T1000 (cell line): Measurements from ENCODE around the gene CD300A.

Source experiments
- DNase-seq: peaks from one replicate; lab custom pipeline; 2025; ENCODE audit warnings: mixed read lengths; lab: John Stamatoyannopoulos, UW

The CD300A gene

GRCh38 chr17:74454197-74455024 lies 12.0 kb upstream of the CD300A start:
- DNase-seq = no peak

GRCh38 chr17:74455025-74455545 lies 11.3 kb upstream of the CD300A start:
- no peak for DNase-seq

- DNase-seq = no peak
These were observed 10.6 kb upstream of the CD300A start for GRCh38 chr17:74455821-74456220.

DNA sequence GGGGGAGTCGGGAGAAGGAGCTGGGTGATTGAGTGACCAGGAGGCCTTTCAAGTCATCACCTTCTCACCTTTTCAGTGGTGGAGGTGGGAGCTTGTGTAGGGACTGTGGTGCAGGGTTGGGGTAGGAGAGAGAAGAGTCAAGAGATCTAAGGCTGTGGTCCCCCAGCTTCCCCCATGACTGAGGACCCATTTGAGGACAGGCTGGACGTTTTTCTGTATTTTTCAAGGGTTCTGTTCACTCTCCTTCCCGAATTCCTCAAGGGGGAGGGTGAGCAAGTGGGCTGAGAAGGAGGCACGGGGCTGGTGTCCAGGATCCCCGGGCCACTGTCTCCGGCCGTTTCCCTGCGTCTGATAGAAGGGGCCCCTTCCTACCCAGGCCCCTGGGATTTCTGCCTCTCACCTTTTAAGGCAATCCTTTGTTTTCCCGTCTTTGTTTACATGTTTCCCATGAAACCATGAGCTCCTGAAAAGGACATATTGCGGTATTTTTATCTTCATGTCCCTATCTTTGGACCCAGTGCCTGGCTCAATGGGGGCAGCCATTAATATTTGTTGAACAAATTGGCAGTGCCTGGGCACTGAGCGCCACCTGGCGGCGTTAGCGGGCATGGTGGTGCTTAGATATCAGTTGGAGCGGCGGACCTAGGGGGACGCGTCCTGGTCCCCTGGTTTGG lies 9.2 kb upstream of the CD300A start:
- no peak for DNase-seq

- no peak for DNase-seq
These were observed 8.6 kb upstream of the CD300A start for GRCh38 chr17:74457820-74458166.

DNA sequence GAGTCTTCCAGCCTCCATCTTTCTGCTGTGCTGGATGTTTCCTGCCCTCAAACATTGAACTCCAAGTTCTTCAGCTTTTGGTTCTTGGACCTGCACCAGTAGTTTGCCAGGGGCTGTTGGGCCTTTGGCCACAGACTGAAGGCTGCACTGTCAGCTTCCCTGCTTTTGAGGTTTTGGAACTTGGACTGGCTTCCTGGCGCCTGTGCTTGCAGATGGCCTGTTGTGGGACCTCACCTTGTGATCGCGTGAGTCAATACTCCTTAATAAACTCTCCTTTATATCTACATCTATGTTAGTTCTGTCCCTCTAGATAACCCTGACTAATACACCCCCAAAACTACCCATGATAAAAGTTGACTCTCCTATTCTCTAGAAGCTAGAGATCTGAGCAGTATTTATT lies 7.6 kb upstream of the CD300A start:
- no peak for DNase-seq

DNA sequence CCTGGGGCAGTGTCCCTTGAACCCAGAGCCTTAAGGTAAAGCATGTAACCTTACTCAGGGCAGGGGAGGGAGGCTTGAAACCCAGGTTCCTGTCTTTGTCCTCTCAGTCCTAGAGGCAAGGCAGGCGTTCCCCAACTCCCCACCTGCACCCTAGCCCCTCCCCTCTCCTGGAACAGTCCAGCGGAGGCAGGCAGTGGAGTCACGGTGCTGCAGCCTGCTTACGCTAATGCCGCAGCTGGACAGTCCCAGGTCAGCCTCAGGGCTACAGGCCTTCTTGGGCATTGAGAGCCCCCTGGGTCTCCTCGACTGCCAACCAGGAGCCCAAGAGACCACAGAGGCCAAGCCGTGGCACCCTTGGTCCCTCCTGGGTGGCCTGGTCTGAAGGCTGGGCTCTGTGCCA lies 6.8 kb upstream of the CD300A start:
- DNase-seq = no peak

DNA sequence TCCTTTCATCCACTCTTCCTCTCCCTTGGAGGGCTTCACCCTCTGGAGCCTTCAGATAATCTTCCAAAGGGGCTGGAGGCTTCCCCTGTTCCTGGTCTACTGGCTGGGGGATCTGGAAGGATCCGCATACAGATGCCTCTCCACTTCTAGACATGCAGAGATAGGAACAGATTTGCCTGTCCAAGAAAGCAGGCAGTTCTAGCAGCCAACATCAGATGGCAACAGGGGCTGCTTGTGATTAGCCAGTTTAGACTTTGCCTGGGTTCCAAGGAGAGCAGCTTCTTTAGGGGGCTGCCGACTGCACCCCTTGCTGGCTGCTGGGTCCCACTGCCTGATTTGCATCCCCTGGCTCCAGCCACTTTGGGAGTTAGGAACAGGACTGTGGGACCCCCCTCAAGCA lies 6.2 kb upstream of the CD300A start:
- no peak for DNase-seq

GRCh38 chr17:74460996-74461395 lies 5.4 kb upstream of the CD300A start:
- no peak for DNase-seq

GRCh38 chr17:74461611-74462010 lies 4.8 kb upstream of the CD300A start:
- DNase-seq = no peak

GRCh38 chr17:74464730-74465377 lies 1.6 kb upstream of the CD300A start:
- DNase-seq = no peak

DNA sequence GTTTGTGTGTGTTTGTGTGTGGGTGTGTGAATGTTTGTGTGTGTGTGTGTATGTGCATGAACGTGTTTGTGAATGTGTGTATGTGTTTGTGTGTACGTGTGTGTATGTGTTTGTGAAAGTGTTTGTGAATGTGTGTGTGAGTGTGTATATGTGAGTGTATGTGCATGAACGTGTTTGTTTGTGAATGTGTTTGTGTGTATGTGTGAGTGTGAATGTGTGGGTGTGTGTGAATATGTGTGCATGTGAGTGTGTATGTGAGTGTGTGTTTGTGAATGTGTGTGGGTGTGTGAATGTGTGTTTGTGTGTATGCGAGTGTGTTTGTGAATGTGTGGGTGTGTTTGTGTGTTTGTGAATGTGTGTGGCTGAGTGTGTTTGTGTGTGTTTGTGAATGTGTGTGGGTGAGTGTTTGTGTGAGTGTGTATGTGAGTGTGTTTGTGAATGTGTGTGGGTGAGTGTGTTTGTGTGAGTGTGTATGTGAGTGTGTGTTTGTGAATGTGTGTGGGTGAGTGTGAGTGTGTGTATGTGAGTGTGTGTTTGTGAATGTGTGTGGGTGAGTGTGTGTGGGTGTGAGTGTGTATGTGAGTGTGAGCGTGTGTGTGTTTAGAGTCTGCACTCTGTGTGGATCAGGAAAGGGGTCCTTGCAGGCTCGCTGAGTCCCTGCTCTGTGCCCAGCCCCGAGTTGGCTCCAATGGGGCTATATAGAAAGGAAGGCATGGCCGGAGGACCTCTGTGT lies 890 bp upstream of the CD300A start:
- DNase-seq = no peak

DNA sequence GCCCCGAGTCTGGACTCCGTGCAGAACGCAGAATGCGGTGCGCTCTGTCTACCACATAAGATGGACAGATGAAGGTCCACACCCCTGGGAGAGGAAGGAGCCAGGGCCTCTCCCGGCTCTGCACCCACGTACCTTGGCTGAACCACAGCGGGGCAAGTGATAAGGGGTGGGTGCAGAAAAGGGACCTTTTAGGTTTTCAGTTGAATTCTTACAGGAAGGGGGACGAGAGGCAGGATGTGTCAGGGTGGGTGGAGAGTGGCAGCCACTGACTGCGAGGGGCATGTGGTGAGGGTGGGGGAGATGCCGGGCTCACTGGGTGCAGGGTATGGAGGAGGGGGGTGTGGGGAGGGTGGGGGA lies 372 bp downstream of the CD300A start:
- DNase-seq = no peak

GRCh38 chr17:74467221-74467951 lies 952 bp downstream of the CD300A start:
- no peak for DNase-seq

- no peak for DNase-seq
These were observed 4.9 kb downstream of the CD300A start for GRCh38 chr17:74471341-74471740.

- DNase-seq = no peak
These were observed 6.5 kb downstream of the CD300A start for GRCh38 chr17:74472890-74473289.

DNA sequence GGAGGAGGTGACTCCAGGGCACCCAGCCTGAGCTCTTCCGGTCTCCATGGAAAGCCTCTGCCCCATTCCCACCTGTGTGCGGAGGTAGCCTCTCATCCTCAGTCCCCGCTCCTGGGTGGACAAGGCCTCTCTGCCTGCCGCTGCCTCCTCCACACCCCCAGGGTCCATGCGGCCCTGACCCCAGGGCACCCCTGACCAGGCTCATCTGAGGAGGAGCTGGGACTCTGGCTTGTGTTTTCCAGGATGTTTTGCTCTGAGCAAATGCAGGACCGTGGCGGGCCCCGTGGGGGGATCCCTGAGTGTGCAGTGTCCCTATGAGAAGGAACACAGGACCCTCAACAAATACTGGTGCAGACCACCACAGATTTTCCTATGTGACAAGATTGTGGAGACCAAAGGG lies 6.9 kb downstream of the CD300A start:
- no peak for DNase-seq

DNA sequence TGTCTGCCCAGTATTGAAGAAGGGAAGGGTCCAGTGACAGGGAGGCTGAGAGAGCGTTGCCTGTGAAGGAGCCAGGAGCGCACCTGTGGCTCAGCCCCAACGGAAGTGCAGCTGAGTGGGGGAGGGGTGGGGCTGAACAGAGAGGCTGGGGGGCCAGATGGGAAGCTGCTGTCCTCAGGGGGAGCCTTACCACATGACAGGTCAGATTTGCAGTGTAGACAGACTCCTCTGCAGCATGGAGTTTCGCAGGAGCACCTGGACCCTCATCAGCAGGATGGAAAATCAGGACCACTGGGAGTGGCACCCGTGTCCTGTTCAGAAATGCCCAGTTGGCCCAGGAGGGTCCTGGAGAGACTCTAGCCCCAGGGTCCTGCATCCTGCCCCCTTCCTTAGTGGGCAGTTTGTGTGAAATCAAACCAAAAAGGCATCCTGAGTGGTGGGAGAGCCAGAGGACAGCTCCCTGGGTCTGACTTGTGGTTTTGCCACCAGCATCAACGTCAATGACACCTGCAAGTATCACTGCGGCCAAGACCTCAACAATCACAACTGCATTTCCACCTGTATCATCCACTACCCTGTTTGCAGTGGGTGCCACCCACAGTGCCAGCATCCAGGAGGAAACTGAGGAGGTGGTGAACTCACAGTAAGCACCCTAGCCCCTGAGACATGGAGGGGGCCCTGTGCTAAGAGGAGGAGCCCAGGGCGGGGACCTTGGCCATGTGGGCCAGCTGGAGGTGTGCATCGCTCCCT lies 7.8 kb downstream of the CD300A start:
- no peak for DNase-seq

- DNase-seq = no peak
These were observed 8.8 kb downstream of the CD300A start for GRCh38 chr17:74475189-74475588.

DNA sequence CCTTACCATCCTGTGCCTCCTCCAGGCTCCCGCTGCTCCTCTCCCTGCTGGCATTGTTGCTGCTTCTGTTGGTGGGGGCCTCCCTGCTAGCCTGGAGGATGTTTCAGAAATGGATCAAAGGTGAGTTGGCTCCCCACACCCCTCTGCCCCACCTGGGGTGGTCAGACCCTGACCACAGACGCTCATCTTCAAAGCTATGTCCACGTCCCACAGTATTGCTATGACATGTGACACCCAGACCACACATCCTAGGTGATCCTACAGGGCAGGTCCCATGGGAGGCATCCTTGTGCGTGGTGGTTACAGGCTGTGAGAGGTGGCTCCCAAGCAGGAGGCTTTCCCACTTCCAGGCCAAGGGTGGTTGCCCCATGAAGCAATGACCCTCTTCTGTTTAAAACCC lies 11.0 kb downstream of the CD300A start:
- no peak for DNase-seq
